ENCODE results near the gene OR51B6. TPM values are rescaled to one million over a fixed set of nuclear protein-coding genes. Genes with fewer than 3 reads are reported as not detected.
"Not testable (repeated sequence)": the region's sequence is repeated elsewhere in the genome, so short reads cannot be mapped to it uniquely, and the experiment has no call there.

The OR51B6 gene
- total RNA-seq, 1 donor, result not detected

GRCh38 chr11:5307256-5308019, 43.9 kb upstream of the OR51B6 start:
- no peak for DNase-seq (ENCODE audit: insufficient read length, low spot score, missing footprints)
- Histone ChIP-seq H3K79me2 (ENCODE audit: insufficient read depth, low read length) (no peaks in the 10 kb centered on the region), H3K4me1 (ENCODE audit: insufficient read depth, low read length) (peaks cover 10% of the 10 kb centered on the region), H2AFZ (ENCODE audit: low read length) (no peak overlapping the region), H3K9me3 (ENCODE audit: low read depth, low read length) (no peaks in the 10 kb centered on the region), H4K20me1 (ENCODE audit: insufficient read depth, low read length) (no peaks in the 10 kb centered on the region), H3K36me3 (ENCODE audit: insufficient read depth, low read length) (no peaks in the 10 kb centered on the region), H3K4me3 (ENCODE audit: insufficient read depth, low read length) (no peak overlapping the region), H3K4me2 (ENCODE audit: insufficient read depth, low read length) (no peak overlapping the region), H3K27me3 (ENCODE audit: insufficient read depth, low read length) (no peaks in the 10 kb centered on the region), H3K27ac (ENCODE audit: low read depth, low read length) (no peak overlapping the region)
- no peak for TF ChIP-seq CTCF (IDR thresholded peaks at IDR 0.05; ENCODE audit: extremely low read depth, low read depth, low read length)

- Histone ChIP-seq H3K9me3 (ENCODE audit: low read depth, low read length) (no peaks in the 10 kb centered on the region), H3K4me3 (ENCODE audit: insufficient read depth, low read length) (no peak overlapping the region), H3K36me3 (ENCODE audit: insufficient read depth, low read length) (no peaks in the 10 kb centered on the region)
These were observed 40.9 kb upstream of the OR51B6 start for GRCh38 chr11:5310423-5310822.

GRCh38 chr11:5313326-5314023, 37.8 kb upstream of the OR51B6 start:
- H2AFZ ChIP-seq (ENCODE audit: low read length); H3K4me1 ChIP-seq (ENCODE audit: insufficient read depth, low read length); H3K79me2 ChIP-seq (ENCODE audit: insufficient read depth, low read length); H3K36me3 ChIP-seq (ENCODE audit: insufficient read depth, low read length); H3K27me3 ChIP-seq (ENCODE audit: insufficient read depth, low read length); H4K20me1 ChIP-seq (ENCODE audit: insufficient read depth, low read length); H3K27ac ChIP-seq (ENCODE audit: low read depth, low read length); H3K9me3 ChIP-seq (ENCODE audit: low read depth, low read length); DNase-seq (ENCODE audit: insufficient read length, low spot score, missing footprints); H3K4me2 ChIP-seq (ENCODE audit: insufficient read depth, low read length); H3K4me3 ChIP-seq (ENCODE audit: insufficient read depth, low read length): not testable (repeated sequence)

More at GRCh38 chr11:5310423-5310822, 40.9 kb upstream of the OR51B6 start:
- TF ChIP-seq CTCF (IDR thresholded peaks at IDR 0.05; ENCODE audit: extremely low read depth, low read depth, low read length), result no peak
- H4K20me1 ChIP-seq (ENCODE audit: insufficient read depth, low read length), result no peaks in the 10 kb centered on the region
- no peaks in the 10 kb centered on the region for H3K27me3 ChIP-seq (ENCODE audit: insufficient read depth, low read length)
- no peaks in the 10 kb centered on the region for H3K79me2 ChIP-seq (ENCODE audit: insufficient read depth, low read length)
- no peaks in the 10 kb centered on the region for H3K4me1 ChIP-seq (ENCODE audit: insufficient read depth, low read length)
- DNase-seq (ENCODE audit: insufficient read length, low spot score, missing footprints), result no peak
- no peak overlapping the region for H3K27ac ChIP-seq (ENCODE audit: low read depth, low read length)
- H2AFZ ChIP-seq (ENCODE audit: low read length), result no peak overlapping the region
- H3K4me2 ChIP-seq (ENCODE audit: insufficient read depth, low read length), result no peak overlapping the region

- no peaks in the 10 kb centered on the region for H3K36me3 ChIP-seq (ENCODE audit: insufficient read depth, low read length)
- H3K9me3 ChIP-seq (ENCODE audit: low read depth, low read length), result no peaks in the 10 kb centered on the region
- no peak for DNase-seq (ENCODE audit: insufficient read length, low spot score, missing footprints)
These were observed 34.0 kb upstream of the OR51B6 start for GRCh38 chr11:5317292-5317691.

More at GRCh38 chr11:5317292-5317691, 34.0 kb upstream of the OR51B6 start:
- Histone ChIP-seq H3K4me3 (ENCODE audit: insufficient read depth, low read length) (no peak overlapping the region), H3K27me3 (ENCODE audit: insufficient read depth, low read length) (no peaks in the 10 kb centered on the region), H3K4me2 (ENCODE audit: insufficient read depth, low read length) (no peak overlapping the region), H3K4me1 (ENCODE audit: insufficient read depth, low read length) (no peaks in the 10 kb centered on the region), H4K20me1 (ENCODE audit: insufficient read depth, low read length) (no peaks in the 10 kb centered on the region), H3K79me2 (ENCODE audit: insufficient read depth, low read length) (no peaks in the 10 kb centered on the region), H3K27ac (ENCODE audit: low read depth, low read length) (no peak overlapping the region), H2AFZ (ENCODE audit: low read length) (no peak overlapping the region)
- TF ChIP-seq CTCF (IDR thresholded peaks at IDR 0.05; ENCODE audit: extremely low read depth, low read depth, low read length), result peak; percentile 12
